ENCODE measurements around the gene TEX19. TPM values are rescaled to one million over a fixed set of nuclear protein-coding genes. Genes with fewer than 3 reads are reported as not detected.
"Not testable (repeated sequence)": the region's sequence is repeated elsewhere in the genome, so short reads cannot be mapped to it uniquely, and the experiment has no call there.

The TEX19 gene
- total and polyA plus RNA-seq, 2 donors = not detected

- Histone ChIP-seq H3K36me3 (ENCODE audit: insufficient read depth) (no peaks in the 10 kb centered on the region), H3K27ac (ENCODE audit: low read depth) (no peak overlapping the region), H3K4me3 (ENCODE audit: low read depth, low read length) (peak overlapping the region; percentile 4), H3K4me1 (ENCODE audit: insufficient read depth) (no peaks in the 10 kb centered on the region)
- 53% methylated on average over 10 of the region's 10 CpGs for WGBS
- no peak for DNase-seq (ENCODE audit: extremely low spot score)
These were observed 19.1 kb upstream of the TEX19 start for GRCh38 chr17:82339634-82340580.

- H3K27ac ChIP-seq (ENCODE audit: low read depth) = no peak overlapping the region
- H3K36me3 ChIP-seq (ENCODE audit: insufficient read depth) = no peaks in the 10 kb centered on the region
- DNase-seq (ENCODE audit: extremely low spot score) = no peak
- H3K4me3 ChIP-seq (ENCODE audit: low read depth, low read length) = no peak overlapping the region
- WGBS = 78% methylated on average over 28 of the region's 28 CpGs
- H3K4me1 ChIP-seq (ENCODE audit: insufficient read depth) = no peaks in the 10 kb centered on the region
These were observed 16.5 kb upstream of the TEX19 start for GRCh38 chr17:82342361-82343079.

GRCh38 chr17:82343560-82343959 lies 15.5 kb upstream of the TEX19 start:
- Histone ChIP-seq H3K4me3 (ENCODE audit: low read depth, low read length) (no peak overlapping the region), H3K4me1 (ENCODE audit: insufficient read depth) (no peaks in the 10 kb centered on the region), H3K36me3 (ENCODE audit: insufficient read depth) (no peaks in the 10 kb centered on the region), H3K27ac (ENCODE audit: low read depth) (no peak overlapping the region)
- 92% methylated on average over 5 of the region's 5 CpGs for WGBS
- DNase-seq (ENCODE audit: extremely low spot score) = no peak

GRCh38 chr17:82344175-82344907 lies 14.7 kb upstream of the TEX19 start:
- Histone ChIP-seq H3K27ac (ENCODE audit: low read depth) (no peak overlapping the region), H3K36me3 (ENCODE audit: insufficient read depth) (no peaks in the 10 kb centered on the region), H3K4me1 (ENCODE audit: insufficient read depth) (no peaks in the 10 kb centered on the region), H3K4me3 (ENCODE audit: low read depth, low read length) (no peak overlapping the region)
- WGBS = 77% methylated on average over 24 of the region's 24 CpGs
- no peak for DNase-seq (ENCODE audit: extremely low spot score)

GRCh38 chr17:82345151-82345976 lies 13.7 kb upstream of the TEX19 start:
- DNase-seq (ENCODE audit: extremely low spot score) = no peak
- Histone ChIP-seq H3K4me3 (ENCODE audit: low read depth, low read length) (no peak overlapping the region), H3K4me1 (ENCODE audit: insufficient read depth) (no peaks in the 10 kb centered on the region), H3K36me3 (ENCODE audit: insufficient read depth) (no peaks in the 10 kb centered on the region), H3K27ac (ENCODE audit: low read depth) (no peak overlapping the region)
- 84% methylated on average over 42 of the region's 42 CpGs for WGBS

- Histone ChIP-seq H3K4me3 (ENCODE audit: low read depth, low read length) (no peak overlapping the region), H3K27ac (ENCODE audit: low read depth) (no peak overlapping the region), H3K36me3 (ENCODE audit: insufficient read depth) (no peaks in the 10 kb centered on the region), H3K4me1 (ENCODE audit: insufficient read depth) (no peaks in the 10 kb centered on the region)
- no peak for DNase-seq (ENCODE audit: extremely low spot score)
- 70% methylated on average over 28 of the region's 28 CpGs for WGBS
These were observed 12.4 kb upstream of the TEX19 start for GRCh38 chr17:82346342-82347300.

- H3K36me3 ChIP-seq (ENCODE audit: insufficient read depth); DNase-seq (ENCODE audit: extremely low spot score); H3K4me1 ChIP-seq (ENCODE audit: insufficient read depth); H3K27ac ChIP-seq (ENCODE audit: low read depth); H3K4me3 ChIP-seq (ENCODE audit: low read depth, low read length): not testable (repeated sequence)
- 83% methylated on average over 11 of the region's 11 CpGs for WGBS
These were observed 11.1 kb upstream of the TEX19 start for GRCh38 chr17:82347994-82348393.

GRCh38 chr17:82348434-82348833 lies 10.6 kb upstream of the TEX19 start:
- H3K36me3 ChIP-seq (ENCODE audit: insufficient read depth) = no peaks in the 10 kb centered on the region
- DNase-seq (ENCODE audit: extremely low spot score) = no peak
- H3K4me1 ChIP-seq (ENCODE audit: insufficient read depth) = no peaks in the 10 kb centered on the region
- no peak overlapping the region for H3K4me3 ChIP-seq (ENCODE audit: low read depth, low read length)
- H3K27ac ChIP-seq (ENCODE audit: low read depth) = no peak overlapping the region
- WGBS = 56% methylated on average over 9 of the region's 9 CpGs

GRCh38 chr17:82348866-82349265 lies 10.2 kb upstream of the TEX19 start:
- H3K27ac ChIP-seq (ENCODE audit: low read depth) = no peak overlapping the region
- no peaks in the 10 kb centered on the region for H3K4me1 ChIP-seq (ENCODE audit: insufficient read depth)
- no peaks in the 10 kb centered on the region for H3K36me3 ChIP-seq (ENCODE audit: insufficient read depth)
- no peak overlapping the region for H3K4me3 ChIP-seq (ENCODE audit: low read depth, low read length)
- WGBS = 38% methylated on average over 11 of the region's 11 CpGs
- DNase-seq (ENCODE audit: extremely low spot score) = no peak

- Histone ChIP-seq H3K27ac (ENCODE audit: low read depth) (no peak overlapping the region), H3K4me1 (ENCODE audit: insufficient read depth) (no peaks in the 10 kb centered on the region), H3K4me3 (ENCODE audit: low read depth, low read length) (no peak overlapping the region), H3K36me3 (ENCODE audit: insufficient read depth) (no peaks in the 10 kb centered on the region)
- DNase-seq (ENCODE audit: extremely low spot score) = no peak
- WGBS = 39% methylated on average over 11 of the region's 11 CpGs
These were observed 9.8 kb upstream of the TEX19 start for GRCh38 chr17:82349287-82349701.

GRCh38 chr17:82350182-82351030 lies 8.6 kb upstream of the TEX19 start:
- WGBS = 91% methylated on average over 28 of the region's 28 CpGs
- Histone ChIP-seq H3K36me3 (ENCODE audit: insufficient read depth) (no peaks in the 10 kb centered on the region), H3K27ac (ENCODE audit: low read depth) (no peak overlapping the region), H3K4me1 (ENCODE audit: insufficient read depth) (no peaks in the 10 kb centered on the region), H3K4me3 (ENCODE audit: low read depth, low read length) (no peak overlapping the region)
- no peak for DNase-seq (ENCODE audit: extremely low spot score)

All from urinary bladder (tissue), 4 donors.